Measurements from ENCODE around the gene PSTPIP1.

PSTPIP1 gene

DNA sequence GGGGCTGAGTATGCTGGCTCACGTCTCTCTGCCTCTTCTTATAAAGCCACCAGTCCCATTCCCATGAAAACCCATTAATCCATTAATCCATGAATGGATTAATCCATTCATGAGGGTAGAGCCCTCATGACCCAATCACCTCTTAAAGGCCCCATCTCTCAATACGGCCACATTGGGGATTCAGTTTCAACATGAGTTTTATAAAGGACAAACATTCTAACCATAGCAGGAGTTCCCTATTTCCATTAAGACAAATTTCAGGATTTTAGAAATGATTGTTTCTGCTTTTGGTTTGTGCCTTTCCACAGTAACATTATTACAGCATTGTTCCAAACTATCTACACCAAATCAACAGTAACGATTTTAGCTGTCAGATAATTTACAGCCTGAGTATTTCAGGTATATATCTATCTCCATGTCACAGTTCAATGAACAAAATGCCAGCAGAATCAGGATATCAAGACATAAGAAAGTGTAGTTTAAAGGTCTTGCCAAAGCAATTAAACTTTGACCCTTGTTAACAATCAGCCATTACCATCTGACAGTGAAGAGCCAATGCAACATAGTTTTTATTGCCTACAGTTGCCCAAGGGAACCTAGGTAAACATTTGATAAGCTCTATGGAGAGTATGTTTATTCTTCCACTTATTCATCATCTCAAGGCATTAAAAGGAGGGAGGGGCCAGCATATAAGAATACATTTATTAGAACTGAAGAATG lies 72.2 kb downstream of the PSTPIP1 start:
- in situ Hi-C loops (cut with HindIII; ENCODE audit: low sequenced_read_pairs), result no loop called here
- H3K4me3 ChIP-seq (ENCODE audit: low read depth, low read length), result no peak overlapping the region
- TF ChIP-seq, protein P1, sequence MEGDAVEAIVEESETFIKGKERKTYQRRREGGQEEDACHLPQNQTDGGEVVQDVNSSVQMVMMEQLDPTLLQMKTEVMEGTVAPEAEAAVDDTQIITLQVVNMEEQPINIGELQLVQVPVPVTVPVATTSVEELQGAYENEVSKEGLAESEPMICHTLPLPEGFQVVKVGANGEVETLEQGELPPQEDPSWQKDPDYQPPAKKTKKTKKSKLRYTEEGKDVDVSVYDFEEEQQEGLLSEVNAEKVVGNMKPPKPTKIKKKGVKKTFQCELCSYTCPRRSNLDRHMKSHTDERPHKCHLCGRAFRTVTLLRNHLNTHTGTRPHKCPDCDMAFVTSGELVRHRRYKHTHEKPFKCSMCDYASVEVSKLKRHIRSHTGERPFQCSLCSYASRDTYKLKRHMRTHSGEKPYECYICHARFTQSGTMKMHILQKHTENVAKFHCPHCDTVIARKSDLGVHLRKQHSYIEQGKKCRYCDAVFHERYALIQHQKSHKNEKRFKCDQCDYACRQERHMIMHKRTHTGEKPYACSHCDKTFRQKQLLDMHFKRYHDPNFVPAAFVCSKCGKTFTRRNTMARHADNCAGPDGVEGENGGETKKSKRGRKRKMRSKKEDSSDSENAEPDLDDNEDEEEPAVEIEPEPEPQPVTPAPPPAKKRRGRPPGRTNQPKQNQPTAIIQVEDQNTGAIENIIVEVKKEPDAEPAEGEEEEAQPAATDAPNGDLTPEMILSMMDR (IDR thresholded peaks at IDR 0.05; ENCODE audit: low read depth, low read length, missing control alignments), result no peak
- no peak for DNase-seq (ENCODE audit: low read depth)

GRCh38 chr15:77067691-77068367 lies 72.9 kb downstream of the PSTPIP1 start:
- no peak for DNase-seq (ENCODE audit: low read depth)
- no peak overlapping the region for H3K4me3 ChIP-seq (ENCODE audit: low read depth, low read length)
- in situ Hi-C loops (cut with HindIII; ENCODE audit: low sequenced_read_pairs), result no loop called here
- TF ChIP-seq, protein P1 (IDR thresholded peaks at IDR 0.05; ENCODE audit: low read depth, low read length, missing control alignments), result no peak

GRCh38 chr15:77068633-77069032 lies 73.7 kb downstream of the PSTPIP1 start:
- no peak overlapping the region for H3K4me3 ChIP-seq (ENCODE audit: low read depth, low read length)
- in situ Hi-C loops (cut with HindIII; ENCODE audit: low sequenced_read_pairs), result no loop called here
- TF ChIP-seq, protein P1 (IDR thresholded peaks at IDR 0.05; ENCODE audit: low read depth, low read length, missing control alignments), result no peak
- no peak for DNase-seq (ENCODE audit: low read depth)

DNA sequence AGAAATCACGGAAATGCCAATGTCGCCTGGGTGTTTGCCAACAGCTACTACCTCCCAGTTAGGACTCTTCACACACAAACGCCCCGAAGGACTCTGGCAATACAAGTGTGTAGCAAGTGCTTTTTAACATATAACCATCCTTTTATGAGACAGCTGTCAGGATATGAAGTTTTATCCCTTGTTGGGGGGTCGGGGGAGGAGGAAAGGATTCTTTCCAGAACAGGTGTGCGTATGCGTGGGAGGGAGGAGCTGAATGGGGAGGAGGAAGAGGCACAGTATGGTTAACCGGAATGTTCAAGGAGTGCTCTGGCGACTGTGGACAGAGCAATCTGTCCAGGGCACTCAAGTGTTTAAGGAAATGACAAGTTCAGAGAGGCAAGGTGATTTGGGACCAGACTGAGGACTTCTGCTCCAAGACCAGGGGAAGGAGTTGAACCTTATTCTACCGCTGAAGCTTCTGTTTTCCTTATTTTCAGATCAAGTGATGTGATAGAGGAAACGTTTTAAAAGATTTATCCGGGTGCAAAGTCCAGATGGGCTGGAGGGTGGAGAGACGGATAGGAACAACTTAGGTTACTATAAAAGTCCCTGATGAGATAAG lies 74.7 kb downstream of the PSTPIP1 start:
- no peak for DNase-seq (ENCODE audit: low read depth)
- TF ChIP-seq, protein P1 (IDR thresholded peaks at IDR 0.05; ENCODE audit: low read depth, low read length, missing control alignments), result no peak
- peak overlapping the region; percentile 70 for H3K4me3 ChIP-seq (ENCODE audit: low read depth, low read length)
- in situ Hi-C loops (cut with HindIII; ENCODE audit: low sequenced_read_pairs), result no loop called here

DNA sequence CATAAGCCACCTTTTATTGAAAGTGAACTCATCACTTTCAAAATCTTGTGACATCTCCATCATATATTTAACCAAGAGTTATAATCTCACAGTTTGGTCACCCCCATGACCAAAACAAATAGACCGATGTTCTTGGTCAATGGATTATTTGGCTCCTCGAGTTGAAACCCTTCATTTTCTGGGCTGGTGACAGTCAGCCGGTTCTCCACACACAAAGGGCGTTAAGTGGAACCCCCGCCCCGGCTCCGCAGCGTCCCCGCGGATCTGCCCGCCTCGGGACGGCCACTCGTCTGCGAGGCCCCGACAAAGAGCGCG lies 75.2 kb downstream of the PSTPIP1 start:
- in situ Hi-C loops (cut with HindIII; ENCODE audit: low sequenced_read_pairs), result no loop called here
- no peak for DNase-seq (ENCODE audit: low read depth)
- peak overlapping the region; percentile 70 for H3K4me3 ChIP-seq (ENCODE audit: low read depth, low read length)
- TF ChIP-seq, protein P1 (IDR thresholded peaks at IDR 0.05; ENCODE audit: low read depth, low read length, missing control alignments), result no peak

GRCh38 chr15:77070495-77071304 lies 75.8 kb downstream of the PSTPIP1 start, which contains the start of gene TSPAN3:
TSPAN3 (minus strand) TSS chr15:77071109; CDS start chr15:77070954, 155 bp downstream.
- TF ChIP-seq, protein P1 (IDR thresholded peaks at IDR 0.05; ENCODE audit: low read depth, low read length, missing control alignments), result no peak
- peak within 1 kb of the TSS; percentile 70 for H3K4me3 ChIP-seq (ENCODE audit: low read depth, low read length)
- in situ Hi-C loops (cut with HindIII; ENCODE audit: low sequenced_read_pairs), result no loop called here
- DNase-seq (ENCODE audit: low read depth), result peak; percentile 76

All from astrocyte of the cerebellum (primary cell).